ENCODE data around the gene SRD5A1.

Gene SRD5A1

GRCh38 chr5:6604341-6604740 is 28.9 kb upstream of the SRD5A1 start:
- Histone ChIP-seq H3K9ac (ENCODE audit: low read length) (no peak overlapping the region), H3K27me3 (replicated peaks; ENCODE audit: control insufficient read depth, insufficient read depth, low read length) (no peaks in the 10 kb centered on the region), H3K9me3 (ENCODE audit: control insufficient read depth, low read length) (no peaks in the 10 kb centered on the region), H3K4me1 (ENCODE audit: control insufficient read depth, insufficient read depth, low read length) (no peaks in the 10 kb centered on the region), H3K4me3 (ENCODE audit: low read length) (no peak overlapping the region), H3K36me3 (ENCODE audit: control insufficient read depth, insufficient read depth, low read length, severe bottlenecking) (peaks cover 95% of the 10 kb centered on the region)
- no peak for DNase-seq (ENCODE audit: low read depth)

- peaks cover 95% of the 10 kb centered on the region for H3K36me3 ChIP-seq (ENCODE audit: control insufficient read depth, insufficient read depth, low read length, severe bottlenecking)
- no peaks in the 10 kb centered on the region for H3K4me1 ChIP-seq (ENCODE audit: control insufficient read depth, insufficient read depth, low read length)
- H3K27me3 ChIP-seq (replicated peaks; ENCODE audit: control insufficient read depth, insufficient read depth, low read length) = no peaks in the 10 kb centered on the region
- no peak for DNase-seq (ENCODE audit: low read depth)
- H3K4me3 ChIP-seq (ENCODE audit: low read length) = no peak overlapping the region
- H3K9me3 ChIP-seq (ENCODE audit: control insufficient read depth, low read length) = no peaks in the 10 kb centered on the region
- H3K9ac ChIP-seq (ENCODE audit: low read length) = no peak overlapping the region
These were observed 28.3 kb upstream of the SRD5A1 start for GRCh38 chr5:6604946-6605345.

GRCh38 chr5:6606884-6607558 is 26.2 kb upstream of the SRD5A1 start:
- no peaks in the 10 kb centered on the region for H3K4me1 ChIP-seq (ENCODE audit: control insufficient read depth, insufficient read depth, low read length)
- peaks cover 95% of the 10 kb centered on the region for H3K36me3 ChIP-seq (ENCODE audit: control insufficient read depth, insufficient read depth, low read length, severe bottlenecking)
- no peaks in the 10 kb centered on the region for H3K27me3 ChIP-seq (replicated peaks; ENCODE audit: control insufficient read depth, insufficient read depth, low read length)
- no peak for DNase-seq (ENCODE audit: low read depth)
- no peaks in the 10 kb centered on the region for H3K9me3 ChIP-seq (ENCODE audit: control insufficient read depth, low read length)
- H3K9ac ChIP-seq (ENCODE audit: low read length) = no peak overlapping the region
- H3K4me3 ChIP-seq (ENCODE audit: low read length) = no peak overlapping the region

- Histone ChIP-seq H3K9ac (ENCODE audit: low read length) (no peak overlapping the region), H3K4me3 (ENCODE audit: low read length) (no peak overlapping the region), H3K9me3 (ENCODE audit: control insufficient read depth, low read length) (no peaks in the 10 kb centered on the region), H3K36me3 (ENCODE audit: control insufficient read depth, insufficient read depth, low read length, severe bottlenecking) (peaks cover 95% of the 10 kb centered on the region), H3K27me3 (replicated peaks; ENCODE audit: control insufficient read depth, insufficient read depth, low read length) (no peaks in the 10 kb centered on the region), H3K4me1 (ENCODE audit: control insufficient read depth, insufficient read depth, low read length) (no peaks in the 10 kb centered on the region)
- no peak for DNase-seq (ENCODE audit: low read depth)
These were observed 25.7 kb upstream of the SRD5A1 start for GRCh38 chr5:6607559-6607936.

GRCh38 chr5:6608016-6608415 is 25.2 kb upstream of the SRD5A1 start:
- Histone ChIP-seq H3K9me3 (ENCODE audit: control insufficient read depth, low read length) (no peaks in the 10 kb centered on the region), H3K36me3 (ENCODE audit: control insufficient read depth, insufficient read depth, low read length, severe bottlenecking) (peaks cover 95% of the 10 kb centered on the region), H3K4me3 (ENCODE audit: low read length) (no peak overlapping the region), H3K27me3 (replicated peaks; ENCODE audit: control insufficient read depth, insufficient read depth, low read length) (no peaks in the 10 kb centered on the region), H3K9ac (ENCODE audit: low read length) (no peak overlapping the region), H3K4me1 (ENCODE audit: control insufficient read depth, insufficient read depth, low read length) (no peaks in the 10 kb centered on the region)
- DNase-seq (ENCODE audit: low read depth) = no peak

GRCh38 chr5:6611334-6612256 is 21.6 kb upstream of the SRD5A1 start:
- no peak for DNase-seq (ENCODE audit: low read depth)
- Histone ChIP-seq H3K4me3 (ENCODE audit: low read length) (no peak overlapping the region), H3K4me1 (ENCODE audit: control insufficient read depth, insufficient read depth, low read length) (no peaks in the 10 kb centered on the region), H3K9me3 (ENCODE audit: control insufficient read depth, low read length) (no peaks in the 10 kb centered on the region), H3K36me3 (ENCODE audit: control insufficient read depth, insufficient read depth, low read length, severe bottlenecking) (peaks cover 96% of the 10 kb centered on the region), H3K9ac (ENCODE audit: low read length) (no peak overlapping the region), H3K27me3 (replicated peaks; ENCODE audit: control insufficient read depth, insufficient read depth, low read length) (no peaks in the 10 kb centered on the region)

- H3K4me3 ChIP-seq (ENCODE audit: low read length) = no peak overlapping the region
- H3K4me1 ChIP-seq (ENCODE audit: control insufficient read depth, insufficient read depth, low read length) = no peaks in the 10 kb centered on the region
- H3K36me3 ChIP-seq (ENCODE audit: control insufficient read depth, insufficient read depth, low read length, severe bottlenecking) = peaks cover 96% of the 10 kb centered on the region
- H3K9ac ChIP-seq (ENCODE audit: low read length) = no peak overlapping the region
- H3K9me3 ChIP-seq (ENCODE audit: control insufficient read depth, low read length) = no peaks in the 10 kb centered on the region
- DNase-seq (ENCODE audit: low read depth) = no peak
- no peaks in the 10 kb centered on the region for H3K27me3 ChIP-seq (replicated peaks; ENCODE audit: control insufficient read depth, insufficient read depth, low read length)
These were observed 18.0 kb upstream of the SRD5A1 start for GRCh38 chr5:6615034-6615815.

- no peak for DNase-seq (ENCODE audit: low read depth)
These were observed 16.6 kb upstream of the SRD5A1 start for GRCh38 chr5:6616632-6617031.

GRCh38 chr5:6623228-6623627 is 10.0 kb upstream of the SRD5A1 start:
- peaks cover 3% of the 10 kb centered on the region for H3K9me3 ChIP-seq (ENCODE audit: control insufficient read depth, low read length)

More at GRCh38 chr5:6616632-6617031, 16.6 kb upstream of the SRD5A1 start:
- no peaks in the 10 kb centered on the region for H3K4me1 ChIP-seq (ENCODE audit: control insufficient read depth, insufficient read depth, low read length)
- no peaks in the 10 kb centered on the region for H3K9me3 ChIP-seq (ENCODE audit: control insufficient read depth, low read length)
- no peak overlapping the region for H3K9ac ChIP-seq (ENCODE audit: low read length)
- H3K36me3 ChIP-seq (ENCODE audit: control insufficient read depth, insufficient read depth, low read length, severe bottlenecking) = peaks cover 96% of the 10 kb centered on the region
- H3K4me3 ChIP-seq (ENCODE audit: low read length) = no peak overlapping the region
- no peaks in the 10 kb centered on the region for H3K27me3 ChIP-seq (replicated peaks; ENCODE audit: control insufficient read depth, insufficient read depth, low read length)

GRCh38 chr5:6623941-6624340 is 9.3 kb upstream of the SRD5A1 start:
- Histone ChIP-seq H3K9ac (ENCODE audit: low read length) (no peak overlapping the region), H3K4me3 (ENCODE audit: low read length) (no peak overlapping the region), H3K36me3 (ENCODE audit: control insufficient read depth, insufficient read depth, low read length, severe bottlenecking) (peaks cover 97% of the 10 kb centered on the region), H3K27me3 (replicated peaks; ENCODE audit: control insufficient read depth, insufficient read depth, low read length) (no peaks in the 10 kb centered on the region), H3K9me3 (ENCODE audit: control insufficient read depth, low read length) (peaks cover 3% of the 10 kb centered on the region), H3K4me1 (ENCODE audit: control insufficient read depth, insufficient read depth, low read length) (no peaks in the 10 kb centered on the region)
- no peak for DNase-seq (ENCODE audit: low read depth)

More at GRCh38 chr5:6623228-6623627, 10.0 kb upstream of the SRD5A1 start:
- no peak for DNase-seq (ENCODE audit: low read depth)
- H3K4me1 ChIP-seq (ENCODE audit: control insufficient read depth, insufficient read depth, low read length) = no peaks in the 10 kb centered on the region
- peaks cover 97% of the 10 kb centered on the region for H3K36me3 ChIP-seq (ENCODE audit: control insufficient read depth, insufficient read depth, low read length, severe bottlenecking)
- H3K9ac ChIP-seq (ENCODE audit: low read length) = no peak overlapping the region
- no peaks in the 10 kb centered on the region for H3K27me3 ChIP-seq (replicated peaks; ENCODE audit: control insufficient read depth, insufficient read depth, low read length)
- H3K4me3 ChIP-seq (ENCODE audit: low read length) = no peak overlapping the region

GRCh38 chr5:6626508-6626907 is 6.7 kb upstream of the SRD5A1 start:
- H3K9me3 ChIP-seq (ENCODE audit: control insufficient read depth, low read length) = peaks cover 3% of the 10 kb centered on the region
- H3K4me3 ChIP-seq (ENCODE audit: low read length) = no peak overlapping the region
- no peak overlapping the region for H3K9ac ChIP-seq (ENCODE audit: low read length)
- H3K27me3 ChIP-seq (replicated peaks; ENCODE audit: control insufficient read depth, insufficient read depth, low read length) = no peaks in the 10 kb centered on the region
- H3K4me1 ChIP-seq (ENCODE audit: control insufficient read depth, insufficient read depth, low read length) = peaks cover 5% of the 10 kb centered on the region
- no peak for DNase-seq (ENCODE audit: low read depth)
- H3K36me3 ChIP-seq (ENCODE audit: control insufficient read depth, insufficient read depth, low read length, severe bottlenecking) = peaks cover 92% of the 10 kb centered on the region
